Caco-2 (cell line): ENCODE data around the gene BHLHE23. TPM values are rescaled to one million over a fixed set of nuclear protein-coding genes. Genes with fewer than 3 reads are reported as not detected.

Experiments used
- BruUV-seq: library from RNA; stranded (reverse); fragments of 400-500 nt; replicated peaks from 2 replicates; lab custom pipeline; 2021; lab: Mats Ljungman, UMichigan
- CTCF ChIA-PET: fragments of 300-600 bp; sonication (Branson Sonifier 250); formaldehyde crosslinking; loops from one replicate; lab custom pipeline; 2022; ENCODE audit warnings: antibody characterized with exemption; lab: Charles Lee
- POLR2A ChIA-PET: fragments of 300-600 bp; sonication (Branson Sonifier 250); formaldehyde crosslinking; loops from one replicate; lab custom pipeline; 2022; ENCODE audit warnings: antibody characterized with exemption; lab: Charles Lee
- DNase-seq, 2 experiments: peaks; one replicate each; pipeline versions ENCODE4 v3.0.0 to v3.0.0-alpha.2; 2020 to 2022
- H3K27me3 ChIP-seq: replicated peaks from 2 replicates; pipeline ENCODE4 v1.6.0; 2011; ENCODE audit warnings: low read length; ENCODE audit not compliant: control insufficient read depth, insufficient read depth
- H3K36me3 ChIP-seq: 2 replicates; pipeline ENCODE4 v1.5.1; 2011; ENCODE audit warnings: low read length; ENCODE audit not compliant: control insufficient read depth, insufficient read depth
- H3K4me1 ChIP-seq: fragments of 250-450 bp; sonication (Bioruptor Pico); 2 replicates; pipeline ENCODE4 v1.5.1; 2020; ENCODE audit warnings: mild to moderate bottlenecking
- H3K4me3 ChIP-seq: 2 replicates; pipeline ENCODE4 v1.5.1; 2011; ENCODE audit warnings: low read depth, mild to moderate bottlenecking, control low read depth, low read length
- H3K9me3 ChIP-seq: fragments of 250-450 bp; sonication (Bioruptor Pico); 2 replicates; pipeline ENCODE4 v1.5.1; 2020; ENCODE audit warnings: mild to moderate bottlenecking, moderate library complexity
- H3K27ac Mint-ChIP-seq: one replicate; pipeline ENCODE4 v1.8.0; 2022; ENCODE audit warnings: mixed read lengths; ENCODE audit not compliant: unreplicated experiment
- H3K27me3 Mint-ChIP-seq: one replicate; pipeline ENCODE4 v1.8.0; 2022; ENCODE audit warnings: mixed read lengths; ENCODE audit not compliant: insufficient read depth, unreplicated experiment
- H3K36me3 Mint-ChIP-seq: one replicate; pipeline ENCODE4 v1.8.0; 2022; ENCODE audit warnings: mild to moderate bottlenecking, mixed read lengths; ENCODE audit not compliant: insufficient read depth, unreplicated experiment
- H3K4me1 Mint-ChIP-seq: one replicate; pipeline ENCODE4 v1.8.0; 2022; ENCODE audit warnings: low read depth, mixed read lengths; ENCODE audit not compliant: unreplicated experiment
- H3K4me3 Mint-ChIP-seq: one replicate; pipeline ENCODE4 v1.8.0; 2022; ENCODE audit warnings: mild to moderate bottlenecking, moderate library complexity, mixed read lengths; ENCODE audit not compliant: unreplicated experiment
- H3K9me3 Mint-ChIP-seq: one replicate; pipeline ENCODE4 v1.8.0; 2022; ENCODE audit warnings: mixed read lengths; ENCODE audit not compliant: unreplicated experiment
- CTCF ChIP-seq, 2 experiments: fragments of 200-600 bp in 1 of 2; IDR thresholded peaks; 1 replicate in 1 of 2; 2 replicates in 1 of 2; pipeline versions ENCODE4 v1.5.1 to v1.8.0; 2011 to 2022; ENCODE audit warnings: antibody characterized with exemption in 1 of 2, control low read depth in 1 of 2, inconsistent platforms in 1 of 2, low read depth in 1 of 2, low read length in 1 of 2, mild to moderate bottlenecking in 1 of 2, moderate library complexity in 1 of 2; ENCODE audit not compliant: insufficient read depth in 1 of 2, severe bottlenecking in 1 of 2, unreplicated experiment in 1 of 2
- intact Hi-C: fragments of 100-400 bp; cut with micrococcal nuclease; formaldehyde crosslinking; loops from one replicate; pipeline ENCODE4 v1.10.0; 2022; ENCODE audit not compliant: unreplicated experiment
- total RNA-seq: library from RNA; stranded (reverse); gene quantifications from 2 replicates; pipeline ENCODE4 v1.2.3, GENCODE V29; 2022

BHLHE23 gene
- total RNA-seq, 1 experiment from 2014 or later = 0.95 TPM

GRCh38 chr20:63054681-63055240 is 48.0 kb upstream of the BHLHE23 start:
- Histone ChIP-seq H3K9me3 (no peaks in the 10 kb centered on the region), H3K27me3 (no peaks in the 10 kb centered on the region), H3K4me3 (no peak overlapping the region), H3K36me3 (no peaks in the 10 kb centered on the region), H3K4me1 (peaks cover 11% of the 10 kb centered on the region)
- no peak overlapping the region for H3K27ac Mint-ChIP-seq
- no peaks in the 10 kb centered on the region for H3K9me3 Mint-ChIP-seq
- CTCF ChIA-PET = interaction anchor here (0.6 to 0.9 kb wide), 3 partner anchors 41 to 126 kb away, joined by 3 to 4 read pairs (median 3); no protein-coding TSS in a partner anchor
- no peak overlapping the region for H3K4me3 Mint-ChIP-seq
- DNase-seq = peak in 1 of 2 experiments; percentile 37
- H3K36me3 Mint-ChIP-seq = no peaks in the 10 kb centered on the region
- no peak for TF ChIP-seq CTCF (IDR thresholded peaks at IDR 0.05; ENCODE audit: insufficient read depth in 1 of 2, low read depth in 1 of 2, low read length in 1 of 2, severe bottlenecking in 1 of 2, unreplicated experiment in 1 of 2)
- POLR2A ChIA-PET = interaction anchor here (0.6 kb wide), 1 partner anchor 35 kb away, joined by 3 read pairs; no protein-coding TSS in a partner anchor
- H3K4me1 Mint-ChIP-seq = no peaks in the 10 kb centered on the region
- intact Hi-C loops = no loop called here
- no TSS peak for BruUV-seq
- H3K27me3 Mint-ChIP-seq = no peaks in the 10 kb centered on the region

- Mint-ChIP-seq H3K9me3 (no peaks in the 10 kb centered on the region), H3K27ac (no peak overlapping the region), H3K36me3 (no peaks in the 10 kb centered on the region), H3K27me3 (no peaks in the 10 kb centered on the region), H3K4me3 (no peak overlapping the region), H3K4me1 (no peaks in the 10 kb centered on the region)
- no peak for TF ChIP-seq CTCF (IDR thresholded peaks at IDR 0.05; ENCODE audit: insufficient read depth in 1 of 2, low read depth in 1 of 2, low read length in 1 of 2, severe bottlenecking in 1 of 2, unreplicated experiment in 1 of 2)
- BruUV-seq = no TSS peak
- no peaks in the 10 kb centered on the region for H3K36me3 ChIP-seq
- intact Hi-C loops = no loop called here
- peaks cover 11% of the 10 kb centered on the region for H3K4me1 ChIP-seq
- no peaks in the 10 kb centered on the region; the same call in 1 of the 2 replicates for H3K9me3 ChIP-seq
- no peaks in the 10 kb centered on the region for H3K27me3 ChIP-seq
- ChIA-PET POLR2A (interaction anchor here (0.6 kb wide), 1 partner anchor 34 kb away, joined by 3 read pairs; no protein-coding TSS in a partner anchor), CTCF (interaction anchor here (0.6 to 0.9 kb wide), 4 partner anchors 42 to 227 kb away, joined by 3 to 4 read pairs (median 3); no protein-coding TSS in a partner anchor)
- no peak overlapping the region for H3K4me3 ChIP-seq
- DNase-seq = peak in 1 of 2 experiments; percentile 45
These were observed 47.3 kb upstream of the BHLHE23 start for GRCh38 chr20:63054103-63054474.

GRCh38 chr20:63053432-63054102 is 46.8 kb upstream of the BHLHE23 start:
- CTCF ChIA-PET = interaction anchor here (0.6 to 1.4 kb wide), 6 partner anchors 39 to 227 kb away, joined by 3 to 4 read pairs (median 4); no protein-coding TSS in a partner anchor
- Histone ChIP-seq H3K36me3 (no peaks in the 10 kb centered on the region), H3K4me1 (peaks cover 11% of the 10 kb centered on the region), H3K27me3 (no peaks in the 10 kb centered on the region), H3K9me3 (peaks cover 2% of the 10 kb centered on the region; the same call in 1 of the 2 replicates), H3K4me3 (no peak overlapping the region)
- POLR2A ChIA-PET = no interaction called here
- intact Hi-C loops = no loop called here
- no peak overlapping the region for H3K27ac Mint-ChIP-seq
- BruUV-seq = no TSS peak
- H3K36me3 Mint-ChIP-seq = no peaks in the 10 kb centered on the region
- H3K4me1 Mint-ChIP-seq = no peaks in the 10 kb centered on the region
- no peak overlapping the region for H3K4me3 Mint-ChIP-seq
- no peak for DNase-seq
- no peaks in the 10 kb centered on the region for H3K9me3 Mint-ChIP-seq
- no peaks in the 10 kb centered on the region for H3K27me3 Mint-ChIP-seq
- no peak for TF ChIP-seq CTCF (IDR thresholded peaks at IDR 0.05; ENCODE audit: insufficient read depth in 1 of 2, low read depth in 1 of 2, low read length in 1 of 2, severe bottlenecking in 1 of 2, unreplicated experiment in 1 of 2)
